Stimulated activated CD8-positive, alpha-beta memory T cell treated with anti-CD3 and anti-CD28 coated beads, Interleukin-12 subunit alpha, Interleukin-12 subunit beta, amount 100 ng/mL, for 24 hours (primary cell): ENCODE data around the gene CHD3.
"Not testable (repeated sequence)": the region's sequence is repeated elsewhere in the genome, so short reads cannot be mapped to it uniquely, and the experiment has no call there.

ENCODE experiments used
- DNase-seq: peaks from one replicate; pipeline ENCODE4 v3.0.0-alpha.2; 2020; ENCODE audit errors: extremely low read depth

The CHD3 gene

DNA sequence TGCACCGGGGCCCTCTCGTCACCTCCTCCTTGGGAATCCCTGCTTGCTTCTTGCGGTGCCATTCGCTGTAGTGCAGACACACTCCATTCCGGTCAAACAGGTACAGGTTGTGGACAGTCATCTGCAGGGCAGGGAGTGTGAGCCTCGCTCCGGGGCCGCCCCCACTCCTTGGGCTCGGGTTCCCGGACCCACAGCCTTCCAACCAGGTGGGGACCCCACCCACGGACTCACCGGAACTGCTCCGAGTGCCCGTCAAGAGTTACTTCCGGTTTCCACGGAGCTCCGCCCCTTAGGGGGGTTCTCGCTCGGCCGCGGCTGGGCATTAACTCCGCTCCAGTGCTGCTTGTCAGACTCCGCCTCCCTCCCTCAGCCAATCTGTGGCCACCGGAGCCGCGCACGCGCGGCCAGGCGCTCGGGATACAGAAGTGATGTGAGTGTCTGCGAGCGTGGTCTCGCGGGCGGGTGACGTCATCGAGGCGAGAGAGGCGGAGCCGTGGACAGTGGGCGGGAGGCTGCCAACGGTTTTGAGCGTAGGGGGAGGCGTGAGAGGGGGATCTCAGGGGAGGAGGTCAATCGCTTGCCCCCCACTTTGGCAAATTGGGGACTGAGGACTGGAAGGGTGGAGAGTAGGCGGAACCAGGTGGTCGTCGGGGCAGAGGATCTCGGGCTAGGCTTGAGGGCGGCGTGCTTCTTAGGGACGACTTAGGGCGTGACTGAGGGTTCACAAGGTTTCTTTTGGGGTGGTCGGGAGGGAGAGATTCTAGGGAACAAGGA lies 43.3 kb downstream of the CHD3 start, which contains the start of the genes CNTROB and TRAPPC1:
TSS of gene CNTROB (plus strand) at position 498 of the 774 bp plus-strand sequence. CDS start 874 bp downstream, outside the sequence.
TSS of gene TRAPPC1 (minus strand) at position 238 of the 774 bp plus-strand sequence. CDS start at position 121, 117 bp downstream.
- peak; percentile 98 for DNase-seq

- no peak for DNase-seq
These were observed 43.9 kb downstream of the CHD3 start for GRCh38 chr17:7932483-7932891.

- no peak for DNase-seq
These were observed 44.4 kb downstream of the CHD3 start for GRCh38 chr17:7932949-7933348.

GRCh38 chr17:7935859-7936258 lies 47.3 kb downstream of the CHD3 start:
- no peak for DNase-seq

DNA sequence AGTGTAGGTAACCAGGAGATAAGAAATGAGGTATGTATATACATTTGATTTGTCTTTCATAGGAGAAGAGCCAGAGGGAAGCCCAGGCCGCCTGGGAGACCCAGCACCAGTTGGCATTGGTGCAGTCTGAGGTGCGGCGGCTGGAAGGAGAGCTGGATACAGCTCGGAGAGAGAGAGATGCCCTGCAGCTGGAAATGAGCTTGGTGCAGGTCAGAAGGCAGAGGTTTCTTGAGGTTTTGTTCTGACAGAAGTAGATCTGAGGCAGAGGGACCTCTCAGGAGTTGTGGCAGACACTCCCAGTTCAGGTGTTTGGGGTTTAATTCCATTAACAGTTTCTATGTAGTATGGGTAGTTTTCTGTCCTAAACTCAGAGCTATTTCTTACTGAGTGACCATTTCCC lies 51.4 kb downstream of the CHD3 start:
- DNase-seq = no peak

DNA sequence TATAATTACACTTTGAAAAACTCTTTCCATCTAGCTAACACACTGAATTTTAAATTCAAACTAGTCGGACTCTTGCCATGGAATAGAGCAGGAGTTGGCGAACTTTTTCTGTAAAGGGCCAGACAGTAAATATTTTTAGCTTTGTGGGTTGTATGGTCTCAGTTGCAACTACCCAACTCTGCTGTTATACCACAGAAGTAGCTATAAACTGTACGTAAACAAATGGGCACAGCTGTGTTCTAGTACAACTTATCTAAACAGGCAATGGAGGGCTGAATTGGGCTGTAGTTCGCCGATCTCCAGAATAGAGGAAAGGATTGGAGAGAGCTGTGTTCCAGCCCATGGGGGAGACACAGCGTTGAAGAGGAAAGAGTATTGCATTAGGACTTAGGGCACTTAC lies 52.2 kb downstream of the CHD3 start:
- DNase-seq = no peak

GRCh38 chr17:7943291-7943690 lies 54.7 kb downstream of the CHD3 start:
- DNase-seq = no peak

DNA sequence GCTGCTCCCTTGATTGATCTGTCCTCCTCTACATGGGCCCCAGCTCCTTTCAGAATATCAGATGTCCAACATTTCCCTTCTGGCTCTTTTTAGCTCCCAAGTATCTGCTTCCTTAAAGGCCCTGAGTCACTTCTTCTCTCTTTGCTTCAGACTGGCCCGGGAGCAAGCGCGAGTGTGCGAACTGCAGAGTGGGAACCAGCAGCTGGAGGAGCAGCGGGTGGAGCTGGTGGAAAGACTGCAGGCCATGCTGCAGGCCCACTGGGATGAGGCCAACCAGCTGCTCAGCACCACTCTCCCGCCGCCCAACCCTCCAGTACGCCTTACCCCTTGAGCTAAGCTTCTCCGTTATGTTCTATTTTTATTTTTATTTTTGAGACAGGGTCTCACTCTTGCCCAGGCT lies 55.7 kb downstream of the CHD3 start:
- DNase-seq = no peak

DNA sequence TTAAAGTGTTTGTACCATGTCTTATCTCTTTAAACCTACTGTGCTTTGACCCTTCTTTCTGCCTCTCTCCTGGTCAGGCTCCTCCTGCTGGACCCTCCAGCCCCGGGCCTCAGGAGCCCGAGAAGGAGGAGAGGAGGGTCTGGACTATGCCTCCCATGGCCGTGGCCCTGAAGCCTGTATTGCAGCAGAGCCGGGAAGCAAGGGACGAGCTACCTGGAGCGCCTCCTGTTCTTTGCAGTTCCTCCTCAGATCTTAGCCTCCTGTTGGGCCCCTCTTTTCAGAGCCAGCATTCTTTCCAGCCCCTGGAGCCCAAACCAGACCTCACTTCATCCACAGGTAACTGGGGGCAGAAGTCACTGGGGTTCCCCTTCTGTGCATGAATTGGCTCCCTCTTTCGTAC lies 57.1 kb downstream of the CHD3 start:
- DNase-seq = no peak

- no peak for DNase-seq
These were observed 57.9 kb downstream of the CHD3 start for GRCh38 chr17:7946441-7946840.

GRCh38 chr17:7947651-7948050 lies 59.1 kb downstream of the CHD3 start:
- no peak for DNase-seq

GRCh38 chr17:7950578-7950977 lies 62.0 kb downstream of the CHD3 start:
- DNase-seq = no peak

- DNase-seq = no peak
These were observed 62.7 kb downstream of the CHD3 start for GRCh38 chr17:7951143-7951792.

DNA sequence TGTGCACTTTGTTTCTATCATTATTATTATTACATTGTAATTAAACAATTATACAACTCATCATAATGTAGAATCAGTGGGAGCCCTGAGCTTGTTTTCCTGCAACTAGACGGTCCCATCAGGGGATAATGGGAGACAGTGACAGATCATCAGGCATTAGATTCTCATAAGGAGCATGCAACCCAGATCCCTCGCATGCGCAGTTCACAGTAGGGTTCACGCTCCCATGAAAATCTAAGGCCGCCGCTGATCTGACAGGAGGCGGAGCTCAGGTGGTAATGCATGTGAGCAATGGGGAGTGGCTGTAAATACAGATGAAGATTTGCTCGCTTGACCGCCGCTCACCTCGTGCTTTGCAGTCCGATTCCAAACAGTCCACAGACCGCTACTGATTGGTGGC lies 64.7 kb downstream of the CHD3 start:
- DNase-seq = not testable (repeated sequence)

- no peak for DNase-seq
These were observed 67.0 kb downstream of the CHD3 start for GRCh38 chr17:7955414-7956227.

DNA sequence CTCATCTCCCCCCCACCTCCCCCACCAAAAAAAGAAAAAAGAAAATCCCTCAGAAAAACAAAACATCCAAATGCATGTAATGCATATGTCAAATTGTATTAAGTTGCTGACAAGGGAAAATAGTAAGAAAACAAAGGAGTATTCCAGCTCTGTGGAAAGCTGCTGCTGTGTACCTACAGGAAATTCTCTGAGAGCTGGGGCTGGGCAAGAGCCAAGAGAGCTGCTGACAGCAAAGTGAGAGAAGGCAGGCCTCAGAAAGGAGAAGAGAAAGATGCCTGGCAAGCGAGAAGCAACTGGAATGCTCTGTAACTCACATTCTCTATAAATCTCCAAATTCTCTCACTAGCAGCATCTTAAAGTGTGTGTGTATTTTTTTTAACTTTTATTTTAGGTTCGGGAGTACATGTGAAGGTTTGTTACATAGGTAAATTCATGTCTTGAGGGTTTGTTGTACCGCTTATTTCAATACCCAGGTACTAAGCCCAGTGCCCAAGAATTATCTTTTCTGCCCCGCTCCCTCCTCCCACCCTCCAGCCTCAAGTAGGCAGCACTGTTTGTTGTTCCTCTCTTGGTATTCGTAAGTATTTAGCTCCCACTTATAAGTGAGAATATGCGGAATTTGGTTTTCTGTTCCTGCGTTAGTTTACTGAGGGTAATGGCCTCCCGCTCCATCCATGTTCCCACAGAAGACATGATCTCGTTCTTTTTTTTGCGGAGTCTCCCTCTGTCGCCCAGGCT lies 67.8 kb downstream of the CHD3 start:
- DNase-seq = no peak

- no peak for DNase-seq
These were observed 71.1 kb downstream of the CHD3 start for GRCh38 chr17:7959503-7960253.

DNA sequence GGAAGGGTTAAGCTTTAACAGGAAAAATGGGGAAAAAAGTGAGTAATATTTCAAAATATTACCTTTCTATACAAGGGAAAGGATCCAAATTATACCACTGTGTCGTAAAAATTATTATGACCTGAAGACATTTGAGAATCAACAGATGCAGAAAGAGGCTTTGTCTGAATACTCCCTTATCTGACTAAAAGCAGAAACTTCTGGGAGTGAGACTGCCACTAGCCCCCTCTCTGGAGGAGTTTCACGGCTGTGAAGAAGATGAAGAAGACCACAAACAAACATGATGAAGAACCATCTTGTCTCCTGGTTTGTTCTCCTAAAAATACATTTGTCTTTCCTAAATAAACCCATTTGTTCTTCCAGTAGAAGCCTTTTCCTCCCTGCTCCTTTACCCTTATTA lies 72.8 kb downstream of the CHD3 start:
- DNase-seq = no peak
